Small intestine (tissue), 7 donors: ENCODE results near the gene TTC34. TPM values are rescaled to one million over a fixed set of nuclear protein-coding genes. Genes with fewer than 3 reads are reported as not detected.
"Not testable (repeated sequence)": the region's sequence is repeated elsewhere in the genome, so short reads cannot be mapped to it uniquely, and the experiment has no call there.

ENCODE experiments used
- DNase-seq, 2 donors: peaks; one replicate each; pipeline versions ENCODE4 v3.0.0 to v3.0.0-alpha.2; 2013
- FAIRE-seq: peaks from 2 replicates; lab custom pipeline; 2012; peaks lifted over from hg19 to GRCh38; lab: Jason Lieb, UNC
- H3K27ac ChIP-seq, 3 donors: one replicate each; pipeline ENCODE4 v1.5.1; 2013; ENCODE audit warnings: low read length in 2 of 3, mild to moderate bottlenecking in 2 of 3, control low read depth in 1 of 3, inconsistent platforms in 1 of 3, low read depth in 1 of 3, moderate library complexity in 1 of 3
- H3K27me3 ChIP-seq, 3 donors: one replicate each; pipeline ENCODE4 v1.6.1; 2013; ENCODE audit warnings: low read length in 3 of 3, inconsistent platforms in 1 of 3; ENCODE audit not compliant: control insufficient read depth in 3 of 3, insufficient read depth in 3 of 3
- H3K36me3 ChIP-seq, 3 donors: one replicate each; pipeline ENCODE4 v1.6.1; 2013; ENCODE audit warnings: low read length in 3 of 3, inconsistent platforms in 1 of 3, low read depth in 1 of 3, mild to moderate bottlenecking in 1 of 3, moderate library complexity in 1 of 3; ENCODE audit not compliant: control insufficient read depth in 3 of 3, insufficient read depth in 2 of 3
- H3K4me1 ChIP-seq, 3 donors: one replicate each; pipeline ENCODE4 v1.6.1; 2013; ENCODE audit warnings: low read length in 2 of 3, inconsistent platforms in 1 of 3, low read depth in 1 of 3, mild to moderate bottlenecking in 1 of 3, moderate library complexity in 1 of 3; ENCODE audit not compliant: control insufficient read depth in 3 of 3, insufficient read depth in 2 of 3
- H3K4me3 ChIP-seq, 3 donors: one replicate each; pipeline ENCODE4 v1.5.1; 2013; ENCODE audit warnings: low read length in 3 of 3, control low read depth in 1 of 3, inconsistent platforms in 1 of 3, low read depth in 1 of 3, mild to moderate bottlenecking in 1 of 3, moderate library complexity in 1 of 3
- H3K9me3 ChIP-seq, 2 donors: one replicate each; pipeline ENCODE4 v1.6.1; 2013; ENCODE audit warnings: low read depth in 1 of 2, low read length in 1 of 2; ENCODE audit not compliant: control insufficient read depth in 2 of 2, insufficient read depth in 1 of 2
- WGBS, 3 donors: extraction: QIAGEN DNeasy Blood & Tissue Kit; methylation state at CpG; one replicate each; pipeline ENCODE4 v1.1.7; 2013; 5-methylcytosine and 5-hydroxymethylcytosine counted together
- polyA plus RNA-seq, 4 donors: library from polyadenylated mRNA; stranded (reverse) in 3 of 4; unstranded in 1 of 4; fragments of 200-250 nt in 3 of 4; fragments of 120-200 nt in 1 of 4; gene quantifications; one replicate each; pipeline versions ENCODE4 v1.2.1 to v1.2.3, GENCODE V29; 2013
- donor health status: healthy with polysubstance abuse.
- donor health status: control.
- donor health status: control.
- donor health status: Bipolar disorder and iron deficiency.
- donor health status: healthy.

TTC34 gene
- polyA plus RNA-seq, 4 donors, result 0.22 to 1.9 TPM; not detected in 2

GRCh38 chr1:2783435-2784397 is 17.8 kb downstream of the TTC34 start:
- no peak for FAIRE-seq
- no peak for DNase-seq
- no peak overlapping the region for H3K27ac ChIP-seq
- peaks cover 0 to 2% of the 10 kb centered on the region in 2 donors for H3K9me3 ChIP-seq
- no peaks in the 10 kb centered on the region for H3K4me1 ChIP-seq
- WGBS, 3 donors, result 78 to 85% (median 78%) methylated on average over 29 to 30 of the region's 30 CpGs
- H3K27me3 ChIP-seq, result peaks cover 0 to 18% (median 6%) of the 10 kb centered on the region in 3 donors
- H3K36me3 ChIP-seq, result no peaks in the 10 kb centered on the region
- no peak overlapping the region for H3K4me3 ChIP-seq

DNA sequence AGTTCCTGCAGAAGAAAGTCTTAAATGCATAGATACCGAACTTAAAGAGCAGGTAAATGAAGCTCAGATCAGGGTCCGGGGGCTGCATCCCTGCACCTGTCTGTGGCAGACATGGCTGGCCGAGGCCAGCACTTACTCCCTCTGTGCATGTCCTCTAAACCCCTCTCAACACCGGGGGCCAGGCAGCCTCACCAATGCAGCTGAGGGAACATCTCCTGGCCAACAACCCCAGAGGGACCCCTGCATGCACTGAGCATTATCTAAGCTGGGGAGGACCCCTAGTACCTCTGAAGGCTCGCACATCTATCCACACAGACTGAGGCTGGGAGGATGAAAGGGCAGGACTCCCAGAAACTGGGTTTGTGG is 18.4 kb downstream of the TTC34 start:
- no peaks in the 10 kb centered on the region for H3K36me3 ChIP-seq
- DNase-seq, result no peak
- peaks cover 0 to 2% of the 10 kb centered on the region in 2 donors for H3K9me3 ChIP-seq
- 73 to 88% (median 82%) methylated on average over 5 of the region's 5 CpGs for WGBS, 3 donors
- H3K4me3 ChIP-seq, result no peak overlapping the region
- no peaks in the 10 kb centered on the region for H3K4me1 ChIP-seq
- H3K27ac ChIP-seq, result no peak overlapping the region
- peaks cover 0 to 13% (median 3%) of the 10 kb centered on the region in 3 donors for H3K27me3 ChIP-seq
- FAIRE-seq, result no peak

DNA sequence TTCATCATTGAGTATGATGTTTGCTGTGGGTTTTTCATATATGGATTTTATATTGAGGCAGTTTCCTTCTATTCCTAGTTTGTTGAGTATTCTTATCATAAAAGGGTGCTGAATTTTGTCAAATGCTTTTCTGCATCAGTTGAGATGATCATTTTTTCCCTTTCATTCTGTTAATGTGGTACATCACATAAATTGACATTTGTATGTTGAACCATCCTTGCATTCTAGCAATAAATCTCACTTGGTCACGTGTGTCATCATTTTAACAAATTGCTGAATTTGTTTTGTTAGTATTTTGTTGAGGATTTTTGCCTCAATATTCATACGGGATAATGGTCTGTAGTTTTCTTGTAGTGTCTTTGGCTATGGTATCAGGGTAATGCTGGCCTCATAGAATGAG is 19.9 kb downstream of the TTC34 start:
- WGBS, 3 donors, result 62 to 71% (median 66%) methylated on average over 2 of the region's 2 CpGs
- FAIRE-seq (no peak), DNase-seq (no peak)
- Histone ChIP-seq H3K4me3 (no peak overlapping the region), H3K9me3 (peaks cover 0 to 2% of the 10 kb centered on the region in 2 donors), H3K36me3 (no peaks in the 10 kb centered on the region), H3K27ac (no peak overlapping the region), H3K27me3 (peaks cover 0 to 3% (median 0%) of the 10 kb centered on the region in 3 donors), H3K4me1 (no peaks in the 10 kb centered on the region)

DNA sequence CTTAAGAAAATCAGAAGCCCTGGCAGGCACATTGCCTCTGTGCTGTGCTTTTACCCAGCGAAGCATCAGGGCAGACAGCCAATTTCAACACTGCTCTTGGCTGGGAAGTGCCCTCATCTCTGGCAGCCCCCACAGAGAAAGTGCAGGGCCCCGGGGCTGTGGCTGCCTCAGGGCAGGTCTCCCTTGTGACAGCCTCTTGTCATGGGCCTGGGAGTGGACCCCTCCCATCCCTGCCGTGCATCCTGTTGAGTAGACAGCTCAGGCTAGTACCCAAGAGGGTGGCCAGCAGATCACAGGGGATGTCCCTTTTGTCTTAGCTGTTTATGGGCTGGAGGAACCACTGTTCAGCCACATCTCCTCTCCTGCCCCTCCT is 23.3 kb downstream of the TTC34 start:
- no peak for DNase-seq
- WGBS, 3 donors, result 8 to 35% (median 32%) methylated on average over 3 of the region's 3 CpGs
- no peaks in the 10 kb centered on the region for H3K4me1 ChIP-seq
- H3K36me3 ChIP-seq, result no peaks in the 10 kb centered on the region
- FAIRE-seq, result no peak
- H3K9me3 ChIP-seq, result peaks cover 0 to 2% of the 10 kb centered on the region in 2 donors
- no peak overlapping the region for H3K4me3 ChIP-seq
- no peak overlapping the region for H3K27ac ChIP-seq
- H3K27me3 ChIP-seq, result peaks cover 0 to 5% (median 0%) of the 10 kb centered on the region in 3 donors

- Histone ChIP-seq H3K27ac (no peak overlapping the region), H3K9me3 (peaks cover 0 to 2% of the 10 kb centered on the region in 2 donors), H3K36me3 (no peaks in the 10 kb centered on the region), H3K27me3 (peaks cover 0 to 5% (median 0%) of the 10 kb centered on the region in 3 donors), H3K4me3 (no peak overlapping the region), H3K4me1 (no peaks in the 10 kb centered on the region)
- FAIRE-seq, result no peak
- WGBS, 3 donors, result 48 to 54% (median 53%) methylated on average over 11 to 12 of the region's 12 CpGs
- DNase-seq, result no peak
These were observed 23.9 kb downstream of the TTC34 start for GRCh38 chr1:2777424-2778219.

DNA sequence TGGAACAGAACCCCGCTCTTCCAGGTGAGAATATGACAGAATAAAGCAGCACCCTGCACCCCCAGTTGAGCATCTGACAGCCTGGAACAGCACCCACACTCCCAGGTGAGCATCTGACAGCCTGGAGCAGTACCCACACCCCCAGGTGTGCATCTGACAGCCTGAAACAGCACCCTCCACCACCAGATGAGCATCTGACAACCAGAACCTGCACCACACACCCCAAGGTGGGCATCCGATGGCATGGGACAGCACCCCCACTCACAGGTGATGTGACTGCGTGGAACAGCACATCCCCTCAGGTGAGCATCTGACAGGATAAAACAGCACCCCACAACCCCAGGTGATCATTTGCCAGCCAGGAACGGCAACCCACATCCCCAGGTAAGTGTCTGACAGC is 26.2 kb downstream of the TTC34 start:
- FAIRE-seq, DNase-seq, H3K4me3 ChIP-seq, H3K36me3 ChIP-seq, H3K27me3 ChIP-seq, H3K9me3 ChIP-seq, H3K4me1 ChIP-seq, H3K27ac ChIP-seq: not testable (repeated sequence)
- WGBS, 3 donors, result 63 to 69% (median 68%) methylated on average over 4 of the region's 4 CpGs

DNA sequence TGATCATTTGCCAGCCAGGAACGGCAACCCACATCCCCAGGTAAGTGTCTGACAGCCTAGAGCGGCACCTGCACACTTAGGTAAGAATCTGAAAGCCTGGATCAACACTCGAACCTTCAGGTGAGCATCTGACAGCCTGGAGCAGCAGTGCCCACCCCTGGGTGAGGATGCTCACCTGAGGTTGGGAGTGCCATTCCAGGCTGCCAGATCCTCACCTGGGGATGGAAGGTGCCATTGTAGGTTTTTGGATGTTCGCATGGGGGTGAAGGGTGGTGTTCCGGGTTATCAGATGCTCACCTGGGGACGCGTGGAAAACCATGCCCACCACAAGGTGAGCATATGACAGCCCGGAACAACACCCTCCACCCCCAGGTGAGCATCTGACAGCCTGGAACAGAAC is 33.4 kb downstream of the TTC34 start:
- H3K9me3 ChIP-seq, H3K27me3 ChIP-seq, H3K4me3 ChIP-seq, H3K36me3 ChIP-seq, FAIRE-seq, DNase-seq, H3K27ac ChIP-seq, H3K4me1 ChIP-seq: not testable (repeated sequence)
- WGBS, 3 donors, result 52 to 69% (median 56%) methylated on average over 8 of the region's 8 CpGs

DNA sequence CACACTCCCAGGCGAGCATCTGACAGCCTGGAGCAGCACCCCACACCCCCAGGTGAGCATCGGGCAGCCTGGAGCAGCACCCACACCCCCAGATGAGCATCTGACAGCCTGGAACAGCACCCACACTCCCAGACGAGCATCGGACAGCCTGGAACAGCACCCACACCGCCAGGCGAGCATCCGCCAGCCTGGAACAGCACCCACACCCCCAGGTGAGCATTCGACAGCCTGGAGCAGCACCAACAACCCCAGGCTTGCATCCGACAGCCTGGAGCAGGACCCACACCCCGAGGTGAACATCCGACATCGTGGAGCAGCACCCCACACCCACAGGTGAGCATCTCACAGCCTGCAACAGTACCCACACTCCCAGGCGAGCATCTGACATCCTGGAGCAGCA is 42.1 kb downstream of the TTC34 start:
- not testable (repeated sequence) for H3K9me3 ChIP-seq, H3K27me3 ChIP-seq, H3K27ac ChIP-seq, FAIRE-seq, DNase-seq, H3K36me3 ChIP-seq, H3K4me3 ChIP-seq, H3K4me1 ChIP-seq
- WGBS, 3 donors, result 49 to 66% (median 50%) methylated on average over 7 to 12 of the region's 13 CpGs
